ENCODE data around the gene DAGLA. TPM values are rescaled to one million over a fixed set of nuclear protein-coding genes. Genes with fewer than 3 reads are reported as not detected.

Gene DAGLA
- total and polyA plus RNA-seq, 2 of the 13 experiments (the other 11 are each of a cell fraction or from before 2014, with no cell fraction given) = 2.6 to 3.9 TPM

DNA sequence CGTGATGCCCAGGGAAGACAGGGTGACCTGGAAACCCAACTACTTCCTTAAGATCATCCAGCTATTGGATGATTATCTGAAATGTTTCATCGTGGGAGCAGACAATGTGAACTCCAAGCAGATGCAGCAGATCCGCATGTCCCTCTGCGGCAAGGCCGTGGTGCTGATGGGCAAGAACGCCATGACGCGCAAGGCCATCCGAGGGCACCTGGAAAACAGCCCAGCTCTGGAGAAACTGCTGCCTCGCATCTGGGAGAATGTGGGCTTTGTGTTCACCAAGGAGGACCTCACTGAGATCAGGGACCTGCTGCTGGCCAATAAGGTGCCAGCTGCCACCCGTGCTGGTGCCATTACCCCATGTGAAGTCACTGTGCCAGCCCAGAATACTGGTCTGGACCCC lies 43.5 kb upstream of the DAGLA start (continued):
- no peak for TF ChIP-seq XRCC5 (optimal IDR thresholded peaks at IDR 0.05; ENCODE audit: low read length)
- no peak for TF ChIP-seq LCORL (IDR thresholded peaks at IDR 0.05)
- TF ChIP-seq LCORL (CRISPR knock-in tag; IDR thresholded peaks at IDR 0.05) = no peak
- no peak for TF ChIP-seq GRHL1 (CRISPR knock-in tag; conservative IDR thresholded peaks at IDR 0.05)
- TF ChIP-seq ZNF598 (CRISPR knock-in tag; IDR thresholded peaks at IDR 0.05; ENCODE audit: borderline replicate concordance) = no peak
- no peak for TF ChIP-seq YEATS4 (CRISPR knock-in tag; IDR thresholded peaks at IDR 0.05; ENCODE audit: borderline replicate concordance)

- Histone ChIP-seq H3K79me2 (ENCODE audit: insufficient read depth, low read length) (no peaks in the 10 kb centered on the region), H3K9me3 (ENCODE audit: low read length) (no peaks in the 10 kb centered on the region), H3K27ac (ENCODE audit: extremely low read length, insufficient read depth, low read length) (no peak overlapping the region), H3K4me3 (replicated peaks in 1 of 3; ENCODE audit: insufficient read depth in 1 of 3, low read depth in 2 of 3, low read length in 3 of 3) (no peak overlapping the region), H4K20me1 (ENCODE audit: insufficient read depth, low read length) (no peaks in the 10 kb centered on the region), H3K4me2 (ENCODE audit: low read depth, low read length) (no peak overlapping the region), H2AFZ (ENCODE audit: low read length) (no peak overlapping the region), H3K36me3 (replicated peaks in 1 of 2; ENCODE audit: control insufficient read depth in 1 of 2, insufficient read depth in 2 of 2, low read length in 2 of 2) (no peaks in the 10 kb centered on the region), H3K9ac (ENCODE audit: insufficient read depth, low read depth, low read length) (no peak overlapping the region), H3K27me3 (ENCODE audit: control insufficient read depth in 1 of 2, insufficient read depth in 2 of 2, low read length in 2 of 2) (peaks cover 0 to 2% of the 10 kb centered on the region in 2 experiments; a peak in 1 of 5 replicates), H3K4me1 (ENCODE audit: insufficient read depth, low read length) (no peaks in the 10 kb centered on the region)
- intact Hi-C loops (cut with micrococcal nuclease; ENCODE audit: unreplicated experiment) = loop anchor here (2.0 kb wide), 1 partner anchor 58 kb away; no protein-coding TSS in a partner anchor
- no peak for FAIRE-seq
- BruUV-seq (replicated peaks) = no TSS peak
- 41% methylated on average over 9 of the region's 9 CpGs for WGBS (ENCODE audit: low lambda C conversion rate)
- no peak for DNase-seq (ENCODE audit: low spot score)
- CTCF ChIA-PET (ENCODE audit: low intra/inter-chr PET ratio, low total read pairs) = interaction anchor here (0.8 to 2.0 kb wide), 2 partner anchors 160 to 191 kb away, joined by 3 to 7 read pairs; no protein-coding TSS in a partner anchor
- ATAC-seq = no peak
- POLR2A ChIA-PET = interaction anchor here (0.7 kb wide), 1 partner anchor 678 kb away, joined by 3 read pairs; no protein-coding TSS in a partner anchor
- in situ Hi-C loops (cut with HindIII; ENCODE audit: extremely low pct_ligation_motif_present, low pct_unique_long_range_greater_than_20kb) = loop anchor here (5.0 kb wide), 2 partner anchors 105 to 160 kb away; no protein-coding TSS in a partner anchor
- TF ChIP-seq TEAD2 (CRISPR knock-in tag; IDR thresholded peaks at IDR 0.05) = no peak
- TF ChIP-seq RFX5 (IDR thresholded peaks at IDR 0.05; ENCODE audit: low read depth, low read length) = peak; percentile 61; the same call in 1 of the 2 replicates
- no peak for TF ChIP-seq PRDM4 (CRISPR knock-in tag; IDR thresholded peaks at IDR 0.05; ENCODE audit: borderline replicate concordance)
- TF ChIP-seq DNMT3B (CRISPR knock-in tag; conservative IDR thresholded peaks at IDR 0.05) = no peak
- TF ChIP-seq GABPA (IDR thresholded peaks at IDR 0.05; ENCODE audit: low read depth, low read length) = no peak
- TF ChIP-seq GABPA (CRISPR knock-in tag; IDR thresholded peaks at IDR 0.05; ENCODE audit: low read depth) = peak; percentile 20; the same call in 1 of the 2 replicates
- TF ChIP-seq FOXO1 (CRISPR knock-in tag; IDR thresholded peaks at IDR 0.05) = no peak
- no peak for TF ChIP-seq CREBL2 (CRISPR knock-in tag; IDR thresholded peaks at IDR 0.05; ENCODE audit: borderline replicate concordance)
- TF ChIP-seq, protein P1, sequence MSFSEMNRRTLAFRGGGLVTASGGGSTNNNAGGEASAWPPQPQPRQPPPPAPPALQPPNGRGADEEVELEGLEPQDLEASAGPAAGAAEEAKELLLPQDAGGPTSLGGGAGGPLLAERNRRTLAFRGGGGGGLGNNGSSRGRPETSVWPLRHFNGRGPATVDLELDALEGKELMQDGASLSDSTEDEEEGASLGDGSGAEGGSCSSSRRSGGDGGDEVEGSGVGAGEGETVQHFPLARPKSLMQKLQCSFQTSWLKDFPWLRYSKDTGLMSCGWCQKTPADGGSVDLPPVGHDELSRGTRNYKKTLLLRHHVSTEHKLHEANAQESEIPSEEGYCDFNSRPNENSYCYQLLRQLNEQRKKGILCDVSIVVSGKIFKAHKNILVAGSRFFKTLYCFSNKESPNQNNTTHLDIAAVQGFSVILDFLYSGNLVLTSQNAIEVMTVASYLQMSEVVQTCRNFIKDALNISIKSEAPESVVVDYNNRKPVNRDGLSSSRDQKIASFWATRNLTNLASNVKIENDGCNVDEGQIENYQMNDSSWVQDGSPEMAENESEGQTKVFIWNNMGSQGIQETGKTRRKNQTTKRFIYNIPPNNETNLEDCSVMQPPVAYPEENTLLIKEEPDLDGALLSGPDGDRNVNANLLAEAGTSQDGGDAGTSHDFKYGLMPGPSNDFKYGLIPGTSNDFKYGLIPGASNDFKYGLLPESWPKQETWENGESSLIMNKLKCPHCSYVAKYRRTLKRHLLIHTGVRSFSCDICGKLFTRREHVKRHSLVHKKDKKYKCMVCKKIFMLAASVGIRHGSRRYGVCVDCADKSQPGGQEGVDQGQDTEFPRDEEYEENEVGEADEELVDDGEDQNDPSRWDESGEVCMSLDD (CRISPR knock-in tag; IDR thresholded peaks at IDR 0.05; ENCODE audit: borderline replicate concordance) = no peak
Observed at GRCh38 chr11:61637277-61637676, 42.9 kb upstream of the DAGLA start.
